Keratinocyte (primary cell): ENCODE results near the gene DYNC1I1.

Source experiments
- CTCF ChIP-seq, 3 experiments: IDR thresholded peaks in 1 of 3; conservative IDR thresholded peaks in 1 of 3; optimal IDR thresholded peaks in 1 of 3; 2 replicates in 2 of 3; 3 replicates in 1 of 3; pipeline versions ENCODE3 to v1.5.1; 2011; ENCODE audit warnings: low read length in 3 of 3, mild to moderate bottlenecking in 3 of 3, moderate library complexity in 2 of 3, control low read depth in 1 of 3, inconsistent platforms in 1 of 3; ENCODE audit not compliant: insufficient read depth in 2 of 3; ENCODE audit errors: extremely low read depth in 1 of 3
- EZH2 ChIP-seq: IDR thresholded peaks from one replicate; pipeline ENCODE4 v1.6.1; 2012; ENCODE audit warnings: inconsistent platforms, mild to moderate bottlenecking, low read length, moderate library complexity

GRCh38 chr7:95865716-95866371 is 93.5 kb downstream of the DYNC1I1 start:
- no peak for TF ChIP-seq EZH2
- TF ChIP-seq CTCF (optimal IDR thresholded peaks at IDR 0.05 in 1 of 3, IDR thresholded peaks at IDR 0.05 in 1 of 3, conservative IDR thresholded peaks at IDR 0.05 in 1 of 3; ENCODE audit: extremely low read depth in 1 of 3, insufficient read depth in 2 of 3, low read length in 3 of 3), result no peak
